GM19452 (cell line): ENCODE data around the gene BRAT1.

Experiments
- ATAC-seq: cut with Tn5 transposase; IDR thresholded peaks from one replicate; pipeline ENCODE4 v1.9.1; 2021; ENCODE audit not compliant: unreplicated experiment

Gene BRAT1

DNA sequence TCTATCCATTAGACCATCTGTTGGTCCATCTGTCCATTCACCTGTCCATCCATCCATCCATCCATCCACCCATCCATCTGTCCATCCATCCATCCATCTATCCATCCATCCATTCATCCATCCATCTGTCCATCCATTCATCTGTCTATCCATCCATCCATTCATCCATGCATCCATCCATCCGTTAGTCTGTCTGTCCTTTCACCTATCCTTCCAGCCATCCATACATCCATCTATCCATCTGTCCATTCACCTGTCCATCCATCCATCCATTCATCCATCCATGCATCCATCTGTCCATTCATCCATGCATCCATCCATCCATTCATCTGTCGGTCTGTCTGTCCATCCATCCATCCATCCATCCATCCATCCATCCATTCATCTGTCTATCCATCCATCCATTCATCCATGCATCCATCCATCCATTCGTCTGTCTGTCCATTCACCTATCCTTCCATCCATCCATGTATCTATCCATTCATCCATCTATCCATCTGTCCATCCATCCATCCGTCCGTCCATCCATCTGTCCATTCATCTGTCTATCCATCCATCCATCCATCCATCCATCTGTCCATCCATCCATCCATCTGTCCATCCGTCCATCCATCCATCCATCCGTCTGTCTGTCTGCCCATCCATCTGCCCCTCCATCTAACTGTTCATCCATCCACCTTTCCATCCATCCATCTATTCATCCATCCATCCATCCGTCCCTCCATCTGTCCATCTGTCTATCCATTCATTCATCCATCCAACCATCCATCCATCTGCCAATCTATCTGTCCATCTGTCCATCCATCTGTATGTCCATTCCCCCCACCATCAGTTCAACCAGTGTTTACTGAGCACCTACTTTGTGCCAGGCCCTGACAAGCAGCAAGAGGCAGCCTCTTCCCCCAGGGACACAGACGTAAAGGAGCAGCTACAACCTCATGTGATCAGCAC lies 40.6 kb downstream of the BRAT1 start:
- ATAC-seq, result no peak

DNA sequence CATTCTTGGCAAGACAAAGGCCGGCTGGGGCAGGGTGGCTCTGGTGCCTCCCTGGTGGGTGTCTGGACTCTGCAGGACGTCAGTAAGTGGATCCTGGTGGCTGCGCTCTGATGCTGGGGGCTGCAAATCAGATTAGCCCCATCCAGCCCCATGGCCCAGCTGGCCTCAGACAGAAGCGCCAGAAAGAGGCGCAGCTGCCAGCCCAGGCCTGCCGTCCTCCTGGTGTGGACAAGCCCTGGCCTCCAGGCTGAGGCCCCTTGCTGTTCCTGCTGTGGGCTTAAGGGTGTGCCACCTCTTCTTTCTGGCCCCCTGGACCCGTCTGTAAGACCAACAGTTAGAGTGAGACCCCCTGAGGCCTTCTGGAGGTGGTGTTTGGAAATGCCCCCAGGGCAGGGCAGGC lies 41.6 kb downstream of the BRAT1 start:
- no peak for ATAC-seq

DNA sequence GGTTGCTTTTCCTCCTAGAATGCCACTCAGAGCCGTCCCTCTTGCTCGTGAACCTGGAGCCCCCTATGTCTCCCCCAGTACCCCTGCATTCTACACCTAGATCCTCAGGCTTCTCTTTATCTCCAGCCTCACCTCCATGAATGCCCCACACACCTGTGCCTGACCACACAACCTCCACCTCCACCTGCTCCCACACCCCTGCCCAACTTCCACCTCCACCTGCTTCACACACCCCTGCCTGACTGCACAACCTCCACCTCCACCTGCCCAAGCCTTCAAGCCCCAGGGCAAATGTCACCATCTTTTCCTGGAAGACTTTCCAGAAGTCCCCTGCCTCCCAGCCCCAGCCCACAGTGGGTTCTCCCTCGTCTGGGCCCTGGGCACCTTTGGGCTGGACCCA lies 42.6 kb downstream of the BRAT1 start:
- ATAC-seq, result no peak

DNA sequence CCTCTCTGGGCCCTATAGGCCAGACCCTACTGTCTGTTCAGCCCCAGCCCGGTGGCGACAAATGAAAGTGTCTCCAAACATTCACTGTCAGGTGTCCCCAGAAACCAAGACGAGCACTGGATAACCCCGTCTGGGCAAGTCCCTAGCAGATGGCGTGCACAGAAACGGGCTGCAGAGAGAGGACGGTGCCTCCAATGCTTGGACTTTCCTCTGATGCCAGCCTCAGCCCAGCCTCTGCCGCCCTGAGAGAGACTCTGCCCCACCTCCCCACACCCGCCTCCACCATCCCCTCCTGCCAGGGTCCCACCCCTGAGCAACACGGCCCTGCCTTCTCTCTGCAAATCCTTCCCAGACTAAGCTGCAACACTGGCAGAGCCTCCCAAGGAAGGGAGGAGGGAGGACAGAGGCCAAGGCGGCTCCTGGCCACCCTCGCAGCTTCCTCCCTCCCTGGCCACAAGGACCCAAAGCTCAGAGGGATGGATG lies 43.1 kb downstream of the BRAT1 start:
- no peak for ATAC-seq

DNA sequence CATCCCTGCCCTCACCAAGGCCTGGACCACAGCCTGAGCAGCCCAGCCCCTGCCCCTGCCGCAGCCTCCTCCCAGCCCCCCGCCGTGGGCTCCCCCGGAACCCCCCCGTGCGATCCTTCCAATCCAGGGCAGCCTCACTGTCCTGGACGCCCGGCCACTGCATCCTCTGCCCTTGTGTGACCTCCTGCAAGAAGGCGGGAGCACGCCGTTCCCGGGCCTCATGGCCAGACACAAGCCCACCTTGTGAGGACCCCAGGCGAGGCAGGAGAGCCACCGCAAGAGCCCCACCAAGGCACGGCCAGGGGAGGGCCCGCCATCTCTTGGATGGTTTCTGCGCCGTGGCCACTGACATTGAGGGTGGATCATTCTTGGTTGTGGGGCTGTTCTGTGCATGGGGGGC lies 43.6 kb downstream of the BRAT1 start:
- no peak for ATAC-seq

DNA sequence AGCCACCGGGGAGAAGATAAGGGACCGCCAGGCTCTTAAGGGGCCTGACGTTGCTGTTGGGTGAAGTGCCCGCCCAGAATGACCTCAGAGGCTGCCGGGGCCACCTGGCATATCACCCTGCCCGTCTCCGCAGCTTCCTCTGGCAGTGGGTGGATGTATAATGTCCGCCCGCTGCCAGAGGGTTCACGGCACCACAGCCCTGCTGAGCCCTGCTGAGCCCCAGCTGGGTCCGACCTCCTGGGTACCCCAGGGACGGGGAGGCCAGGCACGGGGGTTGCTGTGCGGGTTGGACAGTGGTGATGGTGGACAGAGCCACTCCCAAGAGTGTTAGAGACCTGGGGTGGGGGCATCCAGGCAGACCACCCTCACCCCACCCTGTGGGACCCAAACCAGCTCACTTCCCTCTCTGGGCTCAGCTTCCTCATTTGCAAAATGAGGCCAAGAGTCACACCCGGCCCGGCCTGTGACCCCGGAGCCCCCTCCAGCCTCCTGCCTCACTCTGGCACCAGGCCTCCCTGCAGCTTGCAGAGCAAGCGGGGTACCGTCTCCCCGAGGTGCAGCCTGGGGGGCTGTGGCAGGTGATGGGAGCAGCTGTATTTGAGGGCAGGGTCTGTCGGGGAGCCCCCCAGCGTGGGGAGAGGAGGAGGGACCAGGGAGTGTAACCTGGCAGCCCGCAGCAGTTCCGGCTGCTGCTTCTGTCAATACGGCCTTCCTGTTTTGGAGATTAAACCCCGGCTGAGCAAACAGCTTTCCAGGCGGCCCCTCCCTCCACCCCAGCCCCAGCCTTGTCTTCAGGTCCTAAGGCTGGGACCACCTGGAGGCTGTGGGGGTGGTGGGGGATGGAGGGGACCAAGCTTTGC lies 44.2 kb downstream of the BRAT1 start:
- ATAC-seq, result no peak

DNA sequence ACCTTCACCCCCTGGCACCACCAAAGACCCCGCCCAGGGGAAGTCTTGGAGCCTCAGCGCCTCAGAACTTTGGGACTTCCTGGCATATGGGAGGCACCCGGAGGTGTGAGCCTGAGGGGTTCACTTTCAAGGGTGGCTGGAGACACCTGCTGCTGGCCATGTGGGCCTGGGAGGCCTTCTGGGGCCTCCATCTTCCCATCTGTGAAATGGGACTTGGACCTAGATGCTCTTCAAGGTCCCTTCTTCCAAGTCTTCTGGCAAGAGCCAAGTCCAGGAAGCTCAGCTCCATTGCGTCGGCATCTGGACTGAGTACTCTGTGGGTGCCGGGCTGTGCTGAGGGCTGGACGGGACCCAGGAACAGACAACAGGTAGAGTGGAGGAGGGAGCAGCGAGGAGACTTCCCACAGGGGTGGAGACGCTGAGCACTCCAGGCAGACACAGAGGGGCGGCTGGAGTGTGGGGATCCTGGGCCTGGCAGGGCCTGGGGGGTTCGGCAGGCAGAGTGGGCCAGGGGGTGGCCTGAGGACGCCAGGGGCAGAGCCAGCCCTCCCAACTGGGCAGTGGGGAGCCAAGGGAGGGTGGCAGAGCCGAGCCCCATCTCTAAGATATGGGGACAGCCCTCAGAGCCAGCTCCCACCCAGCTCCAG lies 45.1 kb downstream of the BRAT1 start:
- no peak for ATAC-seq

DNA sequence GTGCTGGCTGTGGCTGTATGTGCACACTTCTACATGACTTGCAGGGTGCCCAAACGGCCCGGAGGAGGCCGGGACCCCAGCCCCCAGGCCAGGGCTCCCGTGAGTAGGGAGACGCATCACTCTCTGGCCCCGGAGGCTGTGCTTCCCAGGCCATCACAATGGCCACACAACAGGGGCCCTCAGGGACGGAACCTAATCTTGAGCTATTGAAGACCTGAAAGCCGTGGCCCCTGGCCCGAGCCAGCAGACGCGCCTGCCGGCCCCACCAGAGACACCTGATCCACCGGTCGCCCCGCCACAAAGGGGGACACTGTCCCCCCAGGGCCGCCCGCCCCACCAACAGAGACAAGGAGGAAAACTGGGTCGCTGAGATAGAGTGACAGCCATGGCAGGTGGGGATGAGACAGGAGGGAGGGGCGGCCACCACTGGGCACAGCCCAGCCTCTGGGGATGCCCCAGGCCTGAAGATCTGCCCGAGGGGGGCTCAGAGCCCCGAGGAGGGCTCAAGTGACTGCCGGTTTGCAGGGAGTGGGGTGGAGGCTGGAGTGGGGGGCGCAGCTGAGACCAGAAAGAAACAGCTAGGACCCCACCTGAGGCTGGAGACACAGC lies 45.9 kb downstream of the BRAT1 start:
- ATAC-seq, result no peak

DNA sequence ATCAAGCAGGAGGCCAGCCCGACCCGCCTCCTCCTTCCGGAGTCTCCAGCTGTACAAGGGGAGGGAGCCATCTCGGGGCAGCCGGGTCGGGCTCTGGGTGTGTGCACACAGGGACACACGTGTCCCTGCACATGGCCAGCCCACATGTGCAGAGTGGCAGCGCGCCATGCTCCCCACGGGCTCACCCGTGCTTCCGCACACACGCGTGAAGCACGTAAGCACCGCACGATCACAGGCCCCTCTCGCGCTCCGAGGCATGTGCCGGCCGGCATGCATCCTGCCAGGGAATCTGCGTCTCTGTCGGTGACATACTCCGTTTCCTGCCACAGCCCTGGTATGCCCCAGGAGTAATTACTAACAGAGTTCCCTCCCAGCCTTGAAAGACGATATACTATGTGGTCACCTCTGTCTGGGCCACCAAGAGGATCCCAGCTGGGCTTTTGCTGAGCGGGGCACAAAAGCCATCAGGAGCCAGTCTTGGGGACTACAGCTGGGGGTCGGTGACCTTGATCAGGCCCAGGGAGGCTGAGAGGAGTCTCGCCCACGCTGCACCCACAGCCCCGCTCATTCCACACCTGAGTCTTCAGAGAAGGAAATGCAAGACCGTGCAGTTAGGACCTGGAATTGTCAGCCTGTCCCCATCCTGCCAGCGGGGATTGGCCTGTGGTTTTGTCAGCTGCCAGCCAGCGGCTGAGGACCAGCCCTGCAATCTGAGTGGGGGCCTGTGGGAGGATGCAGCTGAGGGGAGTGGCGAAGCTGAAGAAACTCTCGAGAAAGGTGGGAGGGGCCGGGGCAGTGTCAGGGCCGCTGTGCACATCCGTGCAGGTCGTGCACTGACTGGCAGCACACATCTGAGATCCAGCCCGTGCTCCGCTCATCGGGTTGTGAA lies 46.8 kb downstream of the BRAT1 start:
- no peak for ATAC-seq

DNA sequence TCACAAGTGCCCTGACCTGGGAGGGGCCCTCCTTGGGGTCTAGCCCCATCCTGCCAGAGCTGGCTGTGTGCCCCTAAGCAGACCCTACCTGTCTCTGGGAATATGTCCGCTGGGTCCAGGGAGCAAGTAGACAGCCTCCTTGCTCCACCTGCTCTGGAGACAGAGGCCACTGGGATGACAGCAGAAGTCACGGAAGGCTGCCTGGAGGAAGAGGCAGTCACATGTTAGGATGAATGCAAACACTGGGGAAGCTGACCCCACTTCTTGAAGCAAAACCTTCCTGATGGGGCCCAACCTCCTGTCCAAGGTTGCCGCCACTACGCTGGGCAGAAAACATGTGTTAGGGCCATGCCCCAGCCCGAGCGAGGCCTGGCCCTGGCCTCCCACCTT lies 47.4 kb downstream of the BRAT1 start:
- ATAC-seq, result no peak

DNA sequence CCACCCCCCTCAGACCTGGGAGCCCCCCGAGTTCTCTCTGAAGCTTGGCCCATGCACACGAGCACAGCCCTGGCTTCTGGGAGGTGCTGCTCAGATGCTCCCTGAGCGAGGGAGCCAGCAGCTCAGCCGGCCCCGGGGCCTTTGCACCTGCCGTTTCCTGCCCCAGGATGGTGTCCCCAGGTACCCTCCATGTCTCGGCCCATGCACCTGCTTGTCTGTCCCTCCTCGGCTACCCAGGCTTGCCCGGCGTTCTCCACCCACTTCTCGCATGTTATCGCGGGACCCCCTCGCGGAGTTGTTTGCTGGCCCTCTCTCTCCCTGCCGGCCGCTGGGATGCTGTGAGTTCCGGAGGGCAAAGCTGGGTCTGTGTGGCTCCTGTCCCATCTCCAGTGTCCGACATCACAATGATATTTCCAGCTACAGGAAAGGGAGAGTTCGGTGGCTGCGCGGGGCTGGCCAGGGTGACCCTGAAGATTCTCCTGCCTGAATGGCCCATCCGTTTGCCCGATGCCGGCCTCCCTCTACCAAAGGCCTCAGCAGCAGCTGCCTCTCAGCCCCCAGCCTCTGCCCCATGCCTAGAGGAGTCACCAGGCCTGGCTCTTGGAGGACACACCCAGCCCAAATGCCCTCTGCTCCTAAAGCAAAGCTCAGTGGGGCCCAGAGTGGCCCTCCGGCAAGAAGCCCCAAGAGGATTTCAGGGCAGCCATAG lies 48.0 kb downstream of the BRAT1 start:
- no peak for ATAC-seq

DNA sequence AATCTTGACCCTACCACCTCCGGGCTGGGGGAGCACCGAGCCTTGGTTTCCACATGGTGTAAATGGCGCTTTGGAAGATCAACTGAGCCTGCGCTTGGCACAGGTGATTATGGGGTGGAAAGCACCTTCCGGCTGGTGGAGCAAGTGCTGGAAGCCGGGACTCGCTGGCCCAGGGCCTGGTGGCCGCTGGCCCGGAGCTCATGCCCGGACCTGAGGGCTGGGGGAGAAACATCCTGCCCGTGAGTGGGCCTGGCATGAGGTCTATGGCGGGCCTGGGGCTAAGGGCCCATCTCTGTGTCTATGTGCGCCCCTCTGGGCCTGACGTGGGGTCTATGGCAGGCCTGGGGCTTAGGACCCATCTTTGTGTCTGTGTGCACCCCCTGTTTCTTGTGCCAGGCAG lies 49.9 kb downstream of the BRAT1 start:
- no peak for ATAC-seq

DNA sequence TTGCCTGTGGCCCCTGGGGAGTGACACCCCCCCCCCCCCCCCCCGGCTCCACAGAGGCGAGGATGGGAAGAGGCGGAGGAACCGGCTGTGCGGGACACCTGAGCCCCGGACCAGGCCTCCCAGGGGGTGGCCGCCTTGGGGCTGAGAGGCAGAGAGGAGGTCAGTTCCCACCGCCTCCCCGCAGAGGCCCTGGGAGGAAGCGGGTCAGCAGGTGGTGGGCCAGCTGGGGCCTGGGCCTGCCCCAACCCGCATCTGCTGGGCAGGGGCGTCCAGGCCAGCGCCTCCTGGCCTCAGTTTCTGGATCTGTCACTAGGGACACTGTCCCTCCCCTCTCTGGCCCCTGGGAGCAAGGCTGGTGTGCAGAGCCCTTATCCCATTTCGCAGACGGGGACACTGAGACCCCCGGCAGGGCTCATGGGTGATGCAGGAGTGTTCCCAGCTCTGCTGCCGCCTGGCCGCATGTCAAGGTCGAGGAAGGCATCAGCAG lies 50.4 kb downstream of the BRAT1 start:
- no peak for ATAC-seq

DNA sequence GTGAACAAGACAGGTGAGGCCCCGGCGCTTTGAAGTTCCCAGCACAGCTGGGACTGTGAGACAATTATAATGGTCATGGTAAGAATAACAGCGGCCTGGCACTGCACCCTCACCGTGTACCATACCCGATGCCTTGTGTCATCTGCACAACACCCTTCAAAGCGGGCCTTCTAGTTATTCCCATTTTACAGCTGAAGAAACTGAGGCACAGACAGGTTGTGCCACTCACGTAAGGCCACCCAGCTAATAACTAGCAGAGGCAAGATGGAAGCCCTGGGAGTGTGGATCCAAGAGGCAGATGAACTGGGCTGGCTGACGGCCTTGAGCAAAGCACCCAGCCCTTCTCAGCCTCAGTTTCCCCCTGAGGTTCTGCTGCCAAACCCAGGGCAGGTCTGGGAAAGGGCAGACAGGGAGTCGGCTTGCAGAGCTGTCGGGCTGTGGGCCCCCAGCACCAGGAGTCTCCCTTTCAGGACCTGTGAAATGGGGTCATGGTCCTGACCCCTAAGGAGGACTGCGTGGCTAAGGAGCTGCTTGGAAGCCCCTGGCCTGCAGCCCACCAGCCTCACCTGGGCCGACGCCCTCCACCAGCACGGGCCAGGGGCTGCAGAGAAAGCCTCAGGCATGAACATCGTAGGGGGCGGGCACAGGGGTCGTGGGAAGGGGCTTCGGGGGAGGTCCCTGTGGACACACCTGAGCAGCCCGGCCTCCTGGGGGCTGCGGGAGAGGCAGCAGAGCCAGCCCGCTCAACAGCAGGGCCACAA lies 51.0 kb downstream of the BRAT1 start:
- ATAC-seq, result no peak

DNA sequence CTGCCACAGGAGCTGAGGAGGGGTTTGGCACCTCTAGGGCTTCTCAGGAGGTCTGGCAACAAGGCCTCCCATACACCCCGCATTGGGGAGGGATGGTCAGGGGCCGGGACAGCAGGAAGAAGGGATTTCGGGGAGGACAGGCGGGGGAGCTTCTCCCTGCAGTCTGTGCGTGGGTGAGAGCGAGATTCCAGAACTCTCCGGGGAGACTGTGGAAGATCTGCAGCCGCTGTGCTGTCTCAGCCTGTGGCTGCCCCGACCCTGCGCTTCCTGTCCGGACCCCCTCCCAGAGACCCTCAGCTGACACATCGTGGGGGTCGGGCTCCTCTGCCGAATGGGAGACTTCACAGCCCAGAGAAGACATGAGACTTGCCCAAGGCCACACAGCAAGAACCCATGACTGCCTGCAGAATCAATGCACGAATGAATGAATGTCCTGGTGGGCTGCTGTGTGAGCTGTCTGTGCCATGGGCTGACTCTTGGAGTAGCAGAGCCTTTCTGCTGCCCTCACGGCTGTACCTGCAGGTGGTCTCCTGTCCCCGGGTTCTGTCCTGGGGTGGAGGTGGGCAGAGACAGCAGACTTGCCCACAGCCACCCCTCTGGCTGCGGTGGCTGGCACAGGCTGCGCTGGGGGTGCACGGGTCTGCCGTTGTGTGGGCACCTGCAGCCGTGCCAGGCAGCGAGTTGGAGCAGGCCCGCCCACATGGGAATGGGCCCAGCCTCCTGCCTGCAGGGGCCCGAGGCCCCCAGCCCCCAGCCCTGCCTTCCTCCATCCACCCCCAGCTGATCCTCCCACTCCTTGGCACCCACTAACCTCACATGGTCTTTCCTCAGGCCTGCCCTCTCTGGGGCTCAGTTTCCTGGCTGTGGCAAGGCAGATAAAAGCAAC lies 52.0 kb downstream of the BRAT1 start:
- no peak for ATAC-seq

DNA sequence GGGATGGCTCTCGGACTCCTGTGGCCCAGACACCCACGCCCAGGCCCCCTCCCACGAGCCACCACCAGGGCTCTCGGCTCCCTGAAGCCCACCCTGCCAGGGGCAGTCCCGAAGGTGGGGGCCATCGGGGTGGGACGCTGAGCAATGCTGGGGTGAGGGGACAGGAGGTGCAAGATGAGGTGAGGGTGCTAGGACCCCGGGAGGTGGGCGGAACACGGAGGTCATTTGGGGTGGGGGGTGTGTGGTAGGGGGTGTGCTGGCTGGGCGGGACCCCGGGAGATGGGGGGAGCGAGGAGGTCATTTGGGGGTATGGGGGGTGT lies 52.7 kb downstream of the BRAT1 start:
- no peak for ATAC-seq

DNA sequence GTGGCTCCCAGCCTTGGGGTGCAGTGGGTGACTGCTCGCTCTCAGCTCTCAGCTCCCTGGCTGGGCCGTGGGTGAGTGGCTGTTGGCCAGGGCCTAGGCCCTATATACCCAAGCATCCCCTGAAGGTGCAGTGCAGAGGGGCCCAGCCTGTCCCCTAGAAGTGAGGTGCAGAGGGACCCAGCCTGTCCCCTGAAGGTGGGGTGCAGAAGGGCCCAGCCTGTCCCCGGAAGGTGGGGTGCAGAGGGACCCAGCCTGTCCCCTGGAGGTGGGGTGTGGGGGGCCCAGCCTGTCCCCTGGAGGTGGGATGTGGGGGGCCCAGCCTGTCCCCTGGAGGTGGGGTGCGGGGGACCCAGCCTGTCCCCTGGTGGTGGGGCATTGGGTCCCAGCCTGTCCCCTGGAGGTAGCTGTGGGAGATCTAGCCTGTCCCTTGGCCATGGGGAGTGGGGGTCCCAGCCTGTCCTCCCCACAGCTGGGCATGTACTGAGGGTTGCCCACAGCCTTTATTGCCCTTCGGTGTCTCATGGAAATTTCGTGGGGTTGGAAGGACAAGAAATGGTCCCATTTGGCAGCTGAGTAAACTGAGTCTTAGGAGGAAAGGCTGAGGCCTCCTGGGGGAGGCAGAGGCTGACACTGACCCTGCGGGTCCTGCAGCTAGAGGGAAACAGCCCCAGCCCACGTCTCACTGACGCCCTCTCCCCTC lies 53.2 kb downstream of the BRAT1 start:
- ATAC-seq, result no peak
